ENCODE measurements around the gene MTERF4. TPM values are rescaled to one million over a fixed set of nuclear protein-coding genes. Genes with fewer than 3 reads are reported as not detected.

The MTERF4 gene
- polyA plus RNA-seq, 2 of the 4 experiments (the other 2 are of a cell fraction) = 44.9 to 47.1 TPM

- TF ChIP-seq CBX2 (IDR thresholded peaks at IDR 0.05; ENCODE audit: borderline replicate concordance, low read depth) (no peak), RCOR1 (IDR thresholded peaks at IDR 0.05; ENCODE audit: low read depth, low read length) (no peak), REST (IDR thresholded peaks at IDR 0.05) (no peak; the same call in 1 of the 2 replicates), CEBPB (IDR thresholded peaks at IDR 0.05) (no peak; a peak in 1 of 4 replicates), ATOH8 (CRISPR knock-in tag; IDR thresholded peaks at IDR 0.05; ENCODE audit: low read depth) (no peak), PBX3 (IDR thresholded peaks at IDR 0.05) (peak; percentile 47; the same call in 1 of the 2 replicates), CTCF (IDR thresholded peaks at IDR 0.05) (no peak), KDM5A (IDR thresholded peaks at IDR 0.05) (peak; percentile 90), JUNB (IDR thresholded peaks at IDR 0.05) (no peak), MAX (IDR thresholded peaks at IDR 0.05) (peak; percentile 95), JUN (IDR thresholded peaks at IDR 0.05) (peak; percentile 44 to 91; a peak in 3 of 5 replicates)
These were observed at the start of gene MTERF4 (continued) for GRCh38 chr2:241102239-241102803.

GRCh38 chr2:241150660-241151530, 48.8 kb upstream of the MTERF4 start:
- Histone ChIP-seq H3K9me3 (no peaks in the 10 kb centered on the region), H3K4me3 (peak overlapping the region; percentile 81), H3K4me1 (peaks cover 13% of the 10 kb centered on the region), H3K27ac (peak overlapping the region; percentile 86 to 93), H3K4me2 (peak overlapping the region; percentile 97)
- 35% methylated on average over 14 of the region's 37 CpGs for WGBS (ENCODE audit: missing lambda C conversion rate)
- TF ChIP-seq CTCF (IDR thresholded peaks at IDR 0.05) (no peak), PHF8 (IDR thresholded peaks at IDR 0.05; ENCODE audit: borderline replicate concordance, low read depth) (peak; percentile 12; the same call in 1 of the 2 replicates), POLR2AphosphoS2 (conservative IDR thresholded peaks at IDR 0.05; ENCODE audit: low read length) (no peak), HDAC2 (IDR thresholded peaks at IDR 0.05) (no peak), KDM5A (IDR thresholded peaks at IDR 0.05) (peak; percentile 67; the same call in 1 of the 2 replicates), MAFK (IDR thresholded peaks at IDR 0.05; ENCODE audit: partially characterized antibody) (no peak), SREBF2 (IDR thresholded peaks at IDR 0.05) (no peak)
- ChIA-PET POLR2A (no interaction called here), CTCF (interaction anchor here (0.8 to 2.0 kb wide), 8 partner anchors 13 to 509 kb away, joined by 3 to 5 read pairs (median 4); no protein-coding TSS in a partner anchor)
- ATAC-seq (no peak), DNase-seq (ENCODE audit: low read depth in 1 of 2, low spot score in 1 of 2) (no peak), FAIRE-seq (no peak)
